Neuron (in vitro differentiated cells): ENCODE results near the gene ZNF629.
A peak's percentile ranks its signal among the peaks of the same experiment; 100 is the strongest.

Source experiments
- H2AFZ ChIP-seq: one replicate; pipeline ENCODE4 v1.6.1; 2013; ENCODE audit warnings: low read depth, mild to moderate bottlenecking, inconsistent platforms, low read length, moderate library complexity
- H3K27me3 ChIP-seq: one replicate; pipeline ENCODE4 v1.6.1; 2013; ENCODE audit warnings: low read length; ENCODE audit not compliant: insufficient read depth
- H3K36me3 ChIP-seq: one replicate; pipeline ENCODE4 v1.6.1; 2013; ENCODE audit warnings: low read length; ENCODE audit not compliant: insufficient read depth
- H3K4me1 ChIP-seq: one replicate; pipeline ENCODE4 v1.6.1; 2013; ENCODE audit warnings: low read length; ENCODE audit not compliant: insufficient read depth
- H3K4me3 ChIP-seq: 2 replicates; pipeline ENCODE4 v1.5.1; 2013; ENCODE audit warnings: mild to moderate bottlenecking, low read length, moderate library complexity
- H3K9me3 ChIP-seq: one replicate; pipeline ENCODE4 v1.6.1; 2013; ENCODE audit warnings: low read length

Gene ZNF629

GRCh38 chr16:30768583-30769181 lies 18.3 kb downstream of the ZNF629 start:
- Histone ChIP-seq H3K4me3 (no peak overlapping the region), H2AFZ (no peak overlapping the region), H3K4me1 (no peaks in the 10 kb centered on the region), H3K9me3 (no peaks in the 10 kb centered on the region), H3K36me3 (peaks cover 98% of the 10 kb centered on the region), H3K27me3 (no peaks in the 10 kb centered on the region)

- Histone ChIP-seq H3K4me3 (no peak overlapping the region), H2AFZ (no peak overlapping the region), H3K4me1 (peaks cover 7% of the 10 kb centered on the region), H3K9me3 (no peaks in the 10 kb centered on the region), H3K36me3 (peaks cover 97% of the 10 kb centered on the region), H3K27me3 (no peaks in the 10 kb centered on the region)
These were observed 19.1 kb downstream of the ZNF629 start for GRCh38 chr16:30767767-30768465.

GRCh38 chr16:30766933-30767284 lies 20.1 kb downstream of the ZNF629 start:
- Histone ChIP-seq H3K4me1 (peaks cover 12% of the 10 kb centered on the region), H3K36me3 (peaks cover 87% of the 10 kb centered on the region), H2AFZ (no peak overlapping the region), H3K4me3 (no peak overlapping the region), H3K27me3 (no peaks in the 10 kb centered on the region), H3K9me3 (no peaks in the 10 kb centered on the region)

GRCh38 chr16:30766206-30766932 lies 20.6 kb downstream of the ZNF629 start:
- peaks cover 82% of the 10 kb centered on the region for H3K36me3 ChIP-seq
- peaks cover 12% of the 10 kb centered on the region for H3K4me1 ChIP-seq
- no peak overlapping the region for H3K4me3 ChIP-seq
- H3K9me3 ChIP-seq = no peaks in the 10 kb centered on the region
- no peak overlapping the region for H2AFZ ChIP-seq
- H3K27me3 ChIP-seq = no peaks in the 10 kb centered on the region

- Histone ChIP-seq H3K27me3 (no peaks in the 10 kb centered on the region), H3K4me3 (no peak overlapping the region), H2AFZ (no peak overlapping the region), H3K4me1 (peaks cover 24% of the 10 kb centered on the region), H3K9me3 (no peaks in the 10 kb centered on the region), H3K36me3 (peaks cover 76% of the 10 kb centered on the region)
These were observed 22.1 kb downstream of the ZNF629 start for GRCh38 chr16:30764816-30765465.

- Histone ChIP-seq H3K36me3 (peaks cover 74% of the 10 kb centered on the region), H3K4me1 (peaks cover 24% of the 10 kb centered on the region)
These were observed 22.9 kb downstream of the ZNF629 start for GRCh38 chr16:30764086-30764485.

GRCh38 chr16:30762991-30763725 lies 23.8 kb downstream of the ZNF629 start:
- peaks cover 24% of the 10 kb centered on the region for H3K4me1 ChIP-seq
- H3K4me3 ChIP-seq = peak overlapping the region; percentile 90
- H3K36me3 ChIP-seq = peaks cover 69% of the 10 kb centered on the region
- H3K27me3 ChIP-seq = no peaks in the 10 kb centered on the region
- no peak overlapping the region for H2AFZ ChIP-seq
- no peaks in the 10 kb centered on the region for H3K9me3 ChIP-seq

More at GRCh38 chr16:30764086-30764485, 22.9 kb downstream of the ZNF629 start:
- H3K27me3 ChIP-seq = no peaks in the 10 kb centered on the region
- H3K4me3 ChIP-seq = no peak overlapping the region
- no peaks in the 10 kb centered on the region for H3K9me3 ChIP-seq
- no peak overlapping the region for H2AFZ ChIP-seq

GRCh38 chr16:30761928-30762902 lies 24.8 kb downstream of the ZNF629 start, which contains the start of the genes CFAP119 and RNF40:
TSS of gene CFAP119 (minus strand) at chr16:30762062. CDS start at chr16:30761748, 314 bp downstream.
TSS of gene RNF40 (plus strand) at chr16:30762322. CDS start at chr16:30762546, 224 bp downstream.
- H2AFZ ChIP-seq = peak within 1 kb of the TSS; percentile 64

GRCh38 chr16:30761427-30761927 lies 25.5 kb downstream of the ZNF629 start:
- Histone ChIP-seq H3K27me3 (no peaks in the 10 kb centered on the region), H3K36me3 (peaks cover 65% of the 10 kb centered on the region), H3K9me3 (no peaks in the 10 kb centered on the region), H2AFZ (peak overlapping the region; percentile 64), H3K4me1 (peaks cover 24% of the 10 kb centered on the region), H3K4me3 (peak overlapping the region; percentile 90)

More at GRCh38 chr16:30761928-30762902, 24.8 kb downstream of the ZNF629 start, which contains the start of the genes CFAP119 and RNF40:
- H3K36me3 ChIP-seq = peaks cover 65% of the 10 kb centered on the region
- peaks cover 24% of the 10 kb centered on the region for H3K4me1 ChIP-seq
- no peaks in the 10 kb centered on the region for H3K27me3 ChIP-seq
- H3K9me3 ChIP-seq = no peaks in the 10 kb centered on the region
- H3K4me3 ChIP-seq = peak within 1 kb of the TSS; percentile 90

- Histone ChIP-seq H3K27me3 (no peaks in the 10 kb centered on the region), H3K36me3 (peaks cover 65% of the 10 kb centered on the region), H2AFZ (peak overlapping the region; percentile 64), H3K4me3 (peak overlapping the region; percentile 90), H3K4me1 (peaks cover 24% of the 10 kb centered on the region), H3K9me3 (no peaks in the 10 kb centered on the region)
These were observed 26.2 kb downstream of the ZNF629 start for GRCh38 chr16:30760577-30761426.
